D721Med (cell line): ENCODE measurements around the gene PCK1.
A peak's percentile ranks its signal among the peaks of the same experiment; 100 is the strongest.

Source experiments
- DNase-seq: peaks from one replicate; pipeline ENCODE4 v3.0.0; 2011; ENCODE audit warnings: low spot score; ENCODE audit not compliant: insufficient read length
- FAIRE-seq: peaks from 2 replicates; lab custom pipeline; 2011; peaks lifted over from hg19 to GRCh38; lab: Jason Lieb, UNC
- CTCF ChIP-seq: IDR thresholded peaks from 2 replicates; pipeline ENCODE4 v1.5.1; 2012; ENCODE audit warnings: mild to moderate bottlenecking, control low read depth; ENCODE audit not compliant: insufficient read depth; ENCODE audit errors: missing control alignments

The PCK1 gene

DNA sequence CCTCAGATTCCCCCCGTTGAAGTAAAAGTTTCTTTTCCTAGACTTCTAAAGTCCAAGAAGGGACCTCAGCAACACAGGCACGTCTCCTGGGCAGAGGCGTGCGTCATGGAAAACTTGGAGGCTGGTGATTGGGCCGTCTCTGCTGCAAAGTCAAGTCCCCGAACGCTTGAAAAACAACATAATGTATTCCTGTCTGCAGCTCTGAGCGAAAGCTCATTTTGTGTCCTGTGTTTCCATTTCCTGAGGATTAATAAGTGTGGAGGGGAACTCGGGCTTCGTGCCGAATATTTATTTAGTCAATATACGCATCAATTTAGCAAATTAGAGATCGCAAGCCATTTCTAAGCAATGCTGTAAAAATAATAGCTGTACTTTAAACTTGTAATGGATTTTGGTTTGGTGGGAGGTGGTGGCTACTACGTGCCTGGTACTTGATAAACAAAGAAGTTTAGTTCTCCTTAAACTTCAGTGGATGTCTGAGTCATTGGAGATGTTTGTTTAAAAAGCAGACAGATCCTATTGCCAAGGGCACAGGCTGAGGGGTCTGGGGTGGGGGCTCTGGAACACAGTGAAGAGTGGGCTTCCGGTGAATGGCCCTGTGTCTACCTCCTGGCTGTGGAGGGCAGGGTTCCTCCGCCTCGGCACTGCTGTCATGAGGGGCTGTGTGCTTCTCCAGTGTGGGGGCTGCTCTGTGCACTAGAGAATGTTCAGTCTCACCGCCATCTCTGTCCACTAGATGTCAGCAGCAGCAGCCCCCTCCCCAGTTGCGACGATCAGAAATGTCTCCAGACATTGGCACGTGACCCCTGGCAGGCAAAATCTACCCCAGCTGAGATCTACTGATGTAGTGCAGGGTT lies 21.8 kb downstream of the PCK1 start:
- TF ChIP-seq CTCF = peak; percentile 50
- no peak for FAIRE-seq
- DNase-seq = no peak

DNA sequence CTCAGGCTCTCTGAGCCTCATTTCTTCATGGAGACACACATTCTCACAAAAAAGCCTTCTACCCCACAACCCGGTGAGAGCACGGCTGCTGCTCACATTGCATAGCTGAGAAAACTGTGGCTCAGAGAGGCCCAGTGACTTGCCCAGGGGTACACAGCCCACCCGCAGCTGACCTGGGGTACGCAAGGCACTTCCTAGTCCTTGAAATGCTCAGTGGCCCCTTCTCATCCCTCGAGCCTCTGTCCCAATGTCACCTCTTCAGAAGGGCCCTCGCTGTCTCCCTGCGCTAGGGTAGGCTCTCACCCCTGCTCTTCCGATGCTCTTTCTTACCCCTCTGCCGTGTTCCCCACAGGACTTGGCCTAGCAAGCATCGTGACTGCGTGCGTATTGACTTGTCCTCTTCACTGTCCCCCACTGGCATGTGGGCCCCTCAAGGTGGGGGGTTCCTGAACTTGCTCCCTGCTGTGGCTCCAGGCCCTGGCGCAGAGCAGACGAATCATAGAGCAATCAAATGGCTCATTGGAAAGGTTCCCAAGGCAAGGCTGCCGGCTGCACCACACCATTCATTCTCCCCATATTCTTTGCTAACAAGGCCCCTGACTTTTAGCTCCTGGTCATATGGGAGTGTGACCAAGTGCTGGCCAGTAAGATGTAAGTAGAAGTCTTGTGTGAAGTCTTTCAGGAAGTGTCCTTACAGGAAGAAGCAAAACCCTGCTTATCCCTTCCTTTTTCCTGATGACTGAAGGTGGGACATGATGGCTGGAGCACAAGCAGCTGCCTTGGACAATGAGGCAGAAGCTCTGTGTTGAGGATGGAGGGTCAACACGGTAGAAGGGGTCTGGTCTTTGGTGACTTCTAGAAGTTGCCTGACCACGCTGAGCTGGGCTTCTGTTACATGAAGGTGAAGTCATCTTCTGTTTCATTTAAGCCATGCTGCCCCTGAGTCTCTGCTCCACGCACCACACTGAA lies 22.7 kb downstream of the PCK1 start:
- FAIRE-seq (no peak), DNase-seq (no peak)
- no peak for TF ChIP-seq CTCF

- FAIRE-seq = no peak
Observed at GRCh38 chr20:57584768-57585461, 24.0 kb downstream of the PCK1 start.

DNA sequence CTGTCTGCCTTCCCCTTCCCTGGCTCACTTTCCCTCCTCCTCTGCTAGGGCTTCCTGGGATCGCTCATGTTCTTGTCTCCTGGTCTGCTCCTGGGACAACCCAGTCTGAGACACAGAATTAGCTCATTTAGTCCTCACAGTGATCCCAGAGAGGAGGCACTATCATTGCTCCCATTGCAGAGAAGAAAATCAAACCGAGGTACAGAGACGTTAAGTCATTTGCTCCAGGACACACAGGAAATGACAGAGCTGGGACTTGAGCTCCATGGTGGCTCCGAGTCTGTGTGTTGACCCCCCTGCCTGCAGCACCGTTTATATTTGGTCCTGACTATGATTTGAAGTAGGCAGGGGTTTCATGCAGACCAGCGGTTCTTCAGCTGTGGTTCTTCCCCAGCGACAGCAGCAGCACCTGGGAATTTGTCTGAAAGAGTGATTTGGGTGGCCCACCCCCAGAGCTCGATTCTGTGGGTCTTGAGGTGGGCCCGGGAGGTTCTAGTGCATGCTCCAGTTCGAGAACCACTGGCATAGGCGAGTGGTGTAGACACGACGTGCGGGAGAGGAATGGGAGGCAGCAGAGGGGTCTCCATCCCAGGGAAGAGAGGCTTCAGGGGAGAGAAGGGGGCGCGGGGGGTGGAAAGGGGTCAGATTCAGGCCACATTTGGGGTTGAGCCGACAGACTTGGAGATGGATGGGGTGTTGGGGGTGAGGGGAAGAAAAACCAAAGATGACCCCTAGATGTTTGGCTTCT lies 24.7 kb downstream of the PCK1 start:
- no peak for FAIRE-seq
- no peak for TF ChIP-seq CTCF
- DNase-seq = no peak

More at GRCh38 chr20:57584768-57585461, 24.0 kb downstream of the PCK1 start:
- TF ChIP-seq CTCF = no peak
- DNase-seq = no peak

- no peak for TF ChIP-seq CTCF
- no peak for DNase-seq
- FAIRE-seq = no peak
Observed at GRCh38 chr20:57586370-57586793, 25.5 kb downstream of the PCK1 start.

- DNase-seq (no peak), FAIRE-seq (no peak)
- no peak for TF ChIP-seq CTCF
Observed at GRCh38 chr20:57586943-57587277, 26.0 kb downstream of the PCK1 start.
